Stimulated activated effector memory CD8-positive, alpha-beta T cell treated with anti-CD3 and anti-CD28 coated beads, Interleukin-12 subunit alpha, Interleukin-12 subunit beta, amount 100 ng/mL, for 72 hours (primary cell): Measurements from ENCODE around the gene RWDD2A.

Experiments used
- ATAC-seq: fragments of 150-1000 bp; cut with Tn5 transposase; 2 replicates; pipeline ENCODE4 v1.10.0; 2021
- DNase-seq, 2 donors: peaks; one replicate each; pipeline ENCODE4 v3.0.0; 2021 to 2022; ENCODE audit warnings: low spot score in 2 of 2
- H3K27ac Mint-ChIP-seq: one replicate; pipeline ENCODE4 v1.8.0; 2022; ENCODE audit warnings: mild to moderate bottlenecking, mixed read lengths
- H3K36me3 Mint-ChIP-seq: one replicate; pipeline ENCODE4 v1.8.0; 2022; ENCODE audit warnings: mild to moderate bottlenecking, mixed read lengths
- H3K4me1 Mint-ChIP-seq: one replicate; pipeline ENCODE4 v1.8.0; 2022; ENCODE audit warnings: mixed read lengths
- H3K4me3 Mint-ChIP-seq: one replicate; pipeline ENCODE4 v1.8.0; 2022; ENCODE audit warnings: mild to moderate bottlenecking, mixed read lengths
- H3K9me3 Mint-ChIP-seq: one replicate; pipeline ENCODE4 v1.8.0; 2022; ENCODE audit warnings: mixed read lengths

The RWDD2A gene

GRCh38 chr6:83192871-83193746, at the start of gene RWDD2A, which contains the start of gene PGM3:
Gene RWDD2A (plus strand): TSS chr6:83193357. CDS start chr6:83194452, 1,095 bp downstream.
Gene PGM3 (minus strand): TSS chr6:83193265. CDS start chr6:83191012, 2,253 bp downstream.
- peaks cover 39% of the 10 kb centered on the region for H3K36me3 Mint-ChIP-seq
- ATAC-seq: peak; percentile 97
- DNase-seq: peak; percentile 81 to 93
- peak within 1 kb of the TSS; percentile 96 for H3K4me3 Mint-ChIP-seq
- H3K4me1 Mint-ChIP-seq: peaks cover 21% of the 10 kb centered on the region
- H3K27ac Mint-ChIP-seq: peak within 1 kb of the TSS; percentile 97
- H3K9me3 Mint-ChIP-seq: no peaks in the 10 kb centered on the region

- Mint-ChIP-seq H3K4me1 (no peaks in the 10 kb centered on the region), H3K27ac (no peak overlapping the region), H3K4me3 (no peak overlapping the region), H3K9me3 (no peaks in the 10 kb centered on the region), H3K36me3 (peaks cover 58% of the 10 kb centered on the region)
- ATAC-seq (no peak), DNase-seq (no peak)
Measured at GRCh38 chr6:83151114-83151513, 42.0 kb upstream of the RWDD2A start.

- Mint-ChIP-seq H3K4me3 (no peak overlapping the region), H3K4me1 (no peaks in the 10 kb centered on the region), H3K27ac (no peak overlapping the region), H3K36me3 (peaks cover 71% of the 10 kb centered on the region), H3K9me3 (no peaks in the 10 kb centered on the region)
- no peak for DNase-seq
- ATAC-seq: no peak
Measured at GRCh38 chr6:83152913-83153312, 40.2 kb upstream of the RWDD2A start.

- no peaks in the 10 kb centered on the region for H3K9me3 Mint-ChIP-seq
- no peak for DNase-seq
- peaks cover 75% of the 10 kb centered on the region for H3K36me3 Mint-ChIP-seq
- H3K4me1 Mint-ChIP-seq: no peaks in the 10 kb centered on the region
- ATAC-seq: no peak
- H3K27ac Mint-ChIP-seq: no peak overlapping the region
- H3K4me3 Mint-ChIP-seq: no peak overlapping the region
Measured at GRCh38 chr6:83153883-83154521, 39.2 kb upstream of the RWDD2A start.

GRCh38 chr6:83155794-83156193, 37.4 kb upstream of the RWDD2A start:
- no peaks in the 10 kb centered on the region for H3K4me1 Mint-ChIP-seq
- H3K9me3 Mint-ChIP-seq: no peaks in the 10 kb centered on the region
- H3K27ac Mint-ChIP-seq: no peak overlapping the region
- peaks cover 91% of the 10 kb centered on the region for H3K36me3 Mint-ChIP-seq
- H3K4me3 Mint-ChIP-seq: no peak overlapping the region
- ATAC-seq: no peak
- DNase-seq: no peak

GRCh38 chr6:83160167-83160566, 33.0 kb upstream of the RWDD2A start:
- DNase-seq (no peak), ATAC-seq (no peak)
- Mint-ChIP-seq H3K4me1 (no peaks in the 10 kb centered on the region), H3K9me3 (no peaks in the 10 kb centered on the region), H3K27ac (no peak overlapping the region), H3K4me3 (no peak overlapping the region), H3K36me3 (peaks cover 79% of the 10 kb centered on the region)

GRCh38 chr6:83167726-83168278, 25.4 kb upstream of the RWDD2A start:
- peaks cover 94% of the 10 kb centered on the region for H3K36me3 Mint-ChIP-seq
- no peaks in the 10 kb centered on the region for H3K9me3 Mint-ChIP-seq
- H3K27ac Mint-ChIP-seq: no peak overlapping the region
- ATAC-seq (no peak), DNase-seq (no peak)
- H3K4me1 Mint-ChIP-seq: no peaks in the 10 kb centered on the region
- no peak overlapping the region for H3K4me3 Mint-ChIP-seq

- Mint-ChIP-seq H3K9me3 (no peaks in the 10 kb centered on the region), H3K36me3 (peaks cover 94% of the 10 kb centered on the region), H3K4me1 (no peaks in the 10 kb centered on the region), H3K27ac (no peak overlapping the region), H3K4me3 (no peak overlapping the region)
- DNase-seq (no peak), ATAC-seq (no peak)
Measured at GRCh38 chr6:83168556-83168955, 24.6 kb upstream of the RWDD2A start.

GRCh38 chr6:83169106-83169505, 24.1 kb upstream of the RWDD2A start:
- Mint-ChIP-seq H3K4me1 (no peaks in the 10 kb centered on the region), H3K27ac (peak overlapping the region; percentile 52), H3K36me3 (peaks cover 96% of the 10 kb centered on the region), H3K9me3 (no peaks in the 10 kb centered on the region), H3K4me3 (no peak overlapping the region)
- no peak for DNase-seq
- ATAC-seq: no peak

GRCh38 chr6:83169511-83169910, 23.6 kb upstream of the RWDD2A start:
- Mint-ChIP-seq H3K4me3 (no peak overlapping the region), H3K4me1 (no peaks in the 10 kb centered on the region), H3K27ac (peak overlapping the region; percentile 52), H3K9me3 (no peaks in the 10 kb centered on the region), H3K36me3 (peaks cover 96% of the 10 kb centered on the region)
- ATAC-seq: no peak
- DNase-seq: no peak

- Mint-ChIP-seq H3K4me1 (no peaks in the 10 kb centered on the region), H3K36me3 (peaks cover 99% of the 10 kb centered on the region), H3K27ac (peak overlapping the region; percentile 1), H3K4me3 (no peak overlapping the region), H3K9me3 (no peaks in the 10 kb centered on the region)
- ATAC-seq (no peak), DNase-seq (no peak)
Measured at GRCh38 chr6:83176246-83176645, 16.9 kb upstream of the RWDD2A start.

- Mint-ChIP-seq H3K9me3 (no peaks in the 10 kb centered on the region), H3K36me3 (peaks cover 99% of the 10 kb centered on the region), H3K4me3 (no peak overlapping the region), H3K4me1 (no peaks in the 10 kb centered on the region), H3K27ac (no peak overlapping the region)
- ATAC-seq (no peak), DNase-seq (no peak)
Measured at GRCh38 chr6:83180426-83180950, 12.7 kb upstream of the RWDD2A start.

- Mint-ChIP-seq H3K4me3 (no peak overlapping the region), H3K36me3 (peaks cover 99% of the 10 kb centered on the region), H3K4me1 (peaks cover 4% of the 10 kb centered on the region), H3K9me3 (no peaks in the 10 kb centered on the region), H3K27ac (no peak overlapping the region)
- ATAC-seq (no peak), DNase-seq (no peak)
Measured at GRCh38 chr6:83182114-83182513, 11.0 kb upstream of the RWDD2A start.

- Mint-ChIP-seq H3K4me1 (peaks cover 4% of the 10 kb centered on the region), H3K9me3 (no peaks in the 10 kb centered on the region), H3K4me3 (no peak overlapping the region), H3K36me3 (peaks cover 100% of the 10 kb centered on the region), H3K27ac (no peak overlapping the region)
- ATAC-seq (no peak), DNase-seq (no peak)
Measured at GRCh38 chr6:83183082-83183828, 9.9 kb upstream of the RWDD2A start.

- Mint-ChIP-seq H3K27ac (peak overlapping the region; percentile 6), H3K9me3 (no peaks in the 10 kb centered on the region), H3K36me3 (peaks cover 99% of the 10 kb centered on the region), H3K4me1 (peaks cover 4% of the 10 kb centered on the region), H3K4me3 (no peak overlapping the region)
- DNase-seq (no peak), ATAC-seq (no peak)
Measured at GRCh38 chr6:83185096-83185495, 8.1 kb upstream of the RWDD2A start.
